K562 (cell line): ENCODE data around the gene PRR29. TPM values are rescaled to one million over a fixed set of nuclear protein-coding genes. Genes with fewer than 3 reads are reported as not detected.

Experiments
- BCOR ChIP-seq: fragments of 450-650 bp; IDR thresholded peaks from 2 replicates; pipeline ENCODE4 v1.6.1; 2016
- CBFA2T2 ChIP-seq: fragments of 450-650 bp; conservative IDR thresholded peaks from 2 replicates; pipeline ENCODE4 v1.6.1; 2017; ENCODE audit warnings: mild to moderate bottlenecking
- GABPB2 ChIP-seq: fragments of 250-450 bp; sonication (Bioruptor Pico); conservative IDR thresholded peaks from 2 replicates; pipeline ENCODE4 v1.5.1; 2021; ENCODE audit warnings: mild to moderate bottlenecking
- HDAC2 ChIP-seq: fragments of 450-650 bp; IDR thresholded peaks from 2 replicates; pipeline ENCODE4 v1.6.1; 2016; ENCODE audit warnings: mild to moderate bottlenecking
- JUND ChIP-seq, 2 experiments: IDR thresholded peaks; 2 replicates in 1 of 2; 3 replicates in 1 of 2; pipeline ENCODE4 v1.6.1; 2011; ENCODE audit warnings: borderline replicate concordance in 2 of 2, low read depth in 2 of 2, low read length in 2 of 2, improper control_type of control experiment in 1 of 2, missing biosample characterization in 1 of 2, missing genetic modification characterization in 1 of 2, missing genetic modification reagents in 1 of 2
- KDM5B ChIP-seq: fragments of 200-600 bp; sonication (generic); IDR thresholded peaks from 2 replicates; pipeline ENCODE4 v1.6.1; 2012; ENCODE audit warnings: low read depth, mild to moderate bottlenecking, moderate library complexity, low read length, control low read depth, inconsistent platforms; ENCODE audit not compliant: insufficient replicate concordance
- MAFG ChIP-seq: fragments of 450-650 bp; conservative IDR thresholded peaks from 2 replicates; pipeline ENCODE4 v1.6.1; 2016; ENCODE audit warnings: missing genetic modification characterization, missing compliant biosample characterization
- MCM3 ChIP-seq: fragments of 450-650 bp; IDR thresholded peaks from 2 replicates; pipeline ENCODE4 v1.6.1; 2016
- MCM5 ChIP-seq: fragments of 450-650 bp; IDR thresholded peaks from 2 replicates; pipeline ENCODE4 v1.6.1; 2016; ENCODE audit warnings: low read depth
- MECOM ChIP-seq: fragments of 250-450 bp; sonication (Bioruptor Pico); IDR thresholded peaks from 2 replicates; pipeline ENCODE4 v1.8.0; 2022; ENCODE audit warnings: inconsistent platforms
- NFIC ChIP-seq: fragments of 450-650 bp; IDR thresholded peaks from 2 replicates; pipeline ENCODE4 v1.6.1; 2017; ENCODE audit warnings: mild to moderate bottlenecking, inconsistent platforms
- NUFIP1 ChIP-seq: fragments of 450-650 bp; IDR thresholded peaks from 2 replicates; pipeline ENCODE4 v1.6.1; 2018; ENCODE audit not compliant: partially characterized antibody
- PHTF2 ChIP-seq: fragments of 250-450 bp; sonication (Bioruptor Pico); IDR thresholded peaks from 2 replicates; pipeline ENCODE4 v1.5.0; 2021; ENCODE audit warnings: mild to moderate bottlenecking
- RBM39 ChIP-seq: fragments of 200-400 bp; formaldehyde crosslinking; optimal IDR thresholded peaks from 2 replicates; pipeline ENCODE3; 2018; ENCODE audit warnings: low read depth, low read length
- SAFB ChIP-seq: fragments of 200-400 bp; formaldehyde crosslinking; IDR thresholded peaks from 2 replicates; pipeline ENCODE4 v1.6.1; 2017; ENCODE audit warnings: low read depth, low read length, borderline replicate concordance
- SIN3A ChIP-seq, 2 experiments: fragments of 150-350 bp in 1 of 2; IDR thresholded peaks; 2 replicates each; pipeline ENCODE4 v1.6.1; 2011 to 2016; ENCODE audit warnings: borderline replicate concordance in 2 of 2, low read depth in 2 of 2, low read length in 2 of 2, mild to moderate bottlenecking in 2 of 2, moderate library complexity in 2 of 2; ENCODE audit not compliant: control insufficient read depth in 1 of 2
- TRIM28 ChIP-seq: fragments of 450-650 bp; IDR thresholded peaks from 2 replicates; pipeline ENCODE4 v1.6.1; 2017
- YY1 ChIP-seq, 3 experiments: IDR thresholded peaks; 2 replicates each; pipeline ENCODE4 v1.6.1; 2011; ENCODE audit warnings: low read length in 2 of 3, mild to moderate bottlenecking in 2 of 3, moderate library complexity in 2 of 3, borderline replicate concordance in 1 of 3, control low read depth in 1 of 3, low read depth in 1 of 3; ENCODE audit not compliant: insufficient read depth in 3 of 3, insufficient replicate concordance in 2 of 3, control insufficient read depth in 1 of 3, insufficient read length in 1 of 3; ENCODE audit errors: extremely low read depth in 1 of 3
- ZNF140 ChIP-seq: fragments of 250-450 bp; sonication (Bioruptor Pico); IDR thresholded peaks from 2 replicates; pipeline ENCODE4 v1.8.0; 2021; ENCODE audit warnings: moderate library complexity, mild to moderate bottlenecking, inconsistent platforms
- ZNF354B ChIP-seq: fragments of 250-450 bp; sonication (Bioruptor Pico); IDR thresholded peaks from 2 replicates; pipeline ENCODE4 v1.4.0; 2020
- ZNF766 ChIP-seq: fragments of 200-800 bp; sonication (Bioruptor generic); conservative IDR thresholded peaks from 2 replicates; pipeline ENCODE4 v1.6.1; 2016; ENCODE audit warnings: missing genetic modification characterization, missing compliant biosample characterization
- polyA plus RNA-seq, 8 experiments: library from polyadenylated mRNA; depleted of rRNA in 4 of 8; stranded (reverse) in 5 of 8; unstranded in 3 of 8; fragments of >200 nt; fragmentation: Nextera tagmentation in 2 of 8; fragmentation: Illumina TruSeq in 1 of 8; extraction: Ambion mirVana in 2 of 8; extraction: Trizol in 1 of 8; gene quantifications; 2 replicates each; pipeline versions ENCODE4 v1.2.1 to v1.2.3, GENCODE V29; 2011 to 2014; ENCODE audit warnings: inconsistent platforms in 1 of 8, missing spikeins in 1 of 8
- total RNA-seq, 7 experiments: library from RNA; depleted of rRNA in 6 of 7; stranded (reverse); fragments of >200 nt in 6 of 7; fragmentation: Illumina TruSeq in 2 of 7; extraction: Trizol in 2 of 7; gene quantifications; 2 replicates each; pipeline versions ENCODE4 v1.2.1 to v1.2.3, GENCODE V29; 2011 to 2021; ENCODE audit warnings: low replicate concordance in 1 of 7
- TF ChIP-seq, protein P1 (sequence below): fragments of 250-450 bp; sonication (Bioruptor Pico); IDR thresholded peaks from 2 replicates; pipeline ENCODE4 v1.8.0; 2021; ENCODE audit warnings: mild to moderate bottlenecking, moderate library complexity
- TF ChIP-seq, protein P2 (sequence below): fragments of 250-450 bp; sonication (Bioruptor Pico); IDR thresholded peaks from 2 replicates; pipeline ENCODE4 v1.5.0; 2020; ENCODE audit warnings: mild to moderate bottlenecking
- TF ChIP-seq, protein P3 (sequence below): fragments of 450-650 bp; IDR thresholded peaks from 2 replicates; pipeline ENCODE4 v1.6.1; 2017; ENCODE audit warnings: antibody characterized with exemption
- TF ChIP-seq, protein P4 (sequence below): sonication (generic); formaldehyde crosslinking; IDR thresholded peaks from 2 replicates; pipeline ENCODE4 v1.8.1; 2023; ENCODE audit warnings: mild to moderate bottlenecking, missing genetic modification reagents

PRR29 gene
- total and polyA plus RNA-seq, 9 of the 15 experiments (the other 6 are each of a cell fraction or from before 2014, with no cell fraction given): 0.08 to 0.58 (median 0.15) TPM; not detected in 5

DNA sequence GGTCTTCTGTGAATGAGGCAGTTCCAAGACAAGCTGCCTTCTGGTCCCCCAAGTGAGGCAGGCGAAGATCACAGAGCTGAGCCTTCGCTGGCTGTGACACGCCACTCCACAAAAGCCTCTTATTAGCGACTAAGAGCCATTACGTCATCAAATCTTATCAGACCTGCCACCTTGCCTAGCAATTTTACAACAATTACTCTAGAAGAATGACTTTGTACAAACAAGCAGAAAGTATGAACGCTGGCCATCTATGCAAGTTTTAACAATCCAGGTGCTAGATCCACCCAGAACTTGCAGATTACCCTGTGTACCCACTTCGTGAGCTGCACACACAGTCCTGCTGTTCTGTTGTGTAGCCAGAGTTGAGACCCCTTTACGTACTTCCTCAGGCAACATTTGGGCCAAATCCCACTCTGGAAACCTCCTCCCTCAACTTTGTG, 26.1 kb downstream of the PRR29 start (continued):
- TF ChIP-seq MAFG: peak; percentile 82
- no peak for TF ChIP-seq PHTF2 (CRISPR knock-in tag)
- peak in 1 of 3 experiments; percentile 30 for TF ChIP-seq YY1 (IDR thresholded peaks at IDR 0.05; ENCODE audit: borderline replicate concordance in 1 of 3, control insufficient read depth in 1 of 3, extremely low read depth in 1 of 3, insufficient read depth in 3 of 3, insufficient read length in 1 of 3, insufficient replicate concordance in 2 of 3, low read depth in 1 of 3, low read length in 2 of 3)
- TF ChIP-seq KDM5B: no peak
- no peak for TF ChIP-seq RBM39
- no peak for TF ChIP-seq ZNF140 (CRISPR knock-in tag)
- no peak for TF ChIP-seq SIN3A (IDR thresholded peaks at IDR 0.05; ENCODE audit: borderline replicate concordance in 2 of 2, control insufficient read depth in 1 of 2, low read depth in 2 of 2, low read length in 2 of 2)
- peak; percentile 59; the same call in 1 of the 2 replicates for TF ChIP-seq HDAC2
- peak; percentile 91 for TF ChIP-seq ZNF766 (CRISPR knock-in tag)
- TF ChIP-seq ZNF354B: no peak
- no peak for TF ChIP-seq TRIM28
- TF ChIP-seq, protein P1, sequence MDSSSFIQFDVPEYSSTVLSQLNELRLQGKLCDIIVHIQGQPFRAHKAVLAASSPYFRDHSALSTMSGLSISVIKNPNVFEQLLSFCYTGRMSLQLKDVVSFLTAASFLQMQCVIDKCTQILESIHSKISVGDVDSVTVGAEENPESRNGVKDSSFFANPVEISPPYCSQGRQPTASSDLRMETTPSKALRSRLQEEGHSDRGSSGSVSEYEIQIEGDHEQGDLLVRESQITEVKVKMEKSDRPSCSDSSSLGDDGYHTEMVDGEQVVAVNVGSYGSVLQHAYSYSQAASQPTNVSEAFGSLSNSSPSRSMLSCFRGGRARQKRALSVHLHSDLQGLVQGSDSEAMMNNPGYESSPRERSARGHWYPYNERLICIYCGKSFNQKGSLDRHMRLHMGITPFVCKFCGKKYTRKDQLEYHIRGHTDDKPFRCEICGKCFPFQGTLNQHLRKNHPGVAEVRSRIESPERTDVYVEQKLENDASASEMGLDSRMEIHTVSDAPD (CRISPR knock-in tag): no peak
- TF ChIP-seq, protein P2, sequence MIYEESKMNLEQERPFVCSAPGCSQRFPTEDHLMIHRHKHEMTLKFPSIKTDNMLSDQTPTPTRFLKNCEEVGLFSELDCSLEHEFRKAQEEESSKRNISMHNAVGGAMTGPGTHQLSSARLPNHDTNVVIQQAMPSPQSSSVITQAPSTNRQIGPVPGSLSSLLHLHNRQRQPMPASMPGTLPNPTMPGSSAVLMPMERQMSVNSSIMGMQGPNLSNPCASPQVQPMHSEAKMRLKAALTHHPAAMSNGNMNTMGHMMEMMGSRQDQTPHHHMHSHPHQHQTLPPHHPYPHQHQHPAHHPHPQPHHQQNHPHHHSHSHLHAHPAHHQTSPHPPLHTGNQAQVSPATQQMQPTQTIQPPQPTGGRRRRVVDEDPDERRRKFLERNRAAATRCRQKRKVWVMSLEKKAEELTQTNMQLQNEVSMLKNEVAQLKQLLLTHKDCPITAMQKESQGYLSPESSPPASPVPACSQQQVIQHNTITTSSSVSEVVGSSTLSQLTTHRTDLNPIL (CRISPR knock-in tag): peak; percentile 79; the same call in 1 of the 2 replicates
- TF ChIP-seq, protein P3, sequence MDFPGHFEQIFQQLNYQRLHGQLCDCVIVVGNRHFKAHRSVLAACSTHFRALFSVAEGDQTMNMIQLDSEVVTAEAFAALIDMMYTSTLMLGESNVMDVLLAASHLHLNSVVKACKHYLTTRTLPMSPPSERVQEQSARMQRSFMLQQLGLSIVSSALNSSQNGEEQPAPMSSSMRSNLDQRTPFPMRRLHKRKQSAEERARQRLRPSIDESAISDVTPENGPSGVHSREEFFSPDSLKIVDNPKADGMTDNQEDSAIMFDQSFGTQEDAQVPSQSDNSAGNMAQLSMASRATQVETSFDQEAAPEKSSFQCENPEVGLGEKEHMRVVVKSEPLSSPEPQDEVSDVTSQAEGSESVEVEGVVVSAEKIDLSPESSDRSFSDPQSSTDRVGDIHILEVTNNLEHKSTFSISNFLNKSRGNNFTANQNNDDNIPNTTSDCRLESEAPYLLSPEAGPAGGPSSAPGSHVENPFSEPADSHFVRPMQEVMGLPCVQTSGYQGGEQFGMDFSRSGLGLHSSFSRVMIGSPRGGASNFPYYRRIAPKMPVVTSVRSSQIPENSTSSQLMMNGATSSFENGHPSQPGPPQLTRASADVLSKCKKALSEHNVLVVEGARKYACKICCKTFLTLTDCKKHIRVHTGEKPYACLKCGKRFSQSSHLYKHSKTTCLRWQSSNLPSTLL: no peak
- TF ChIP-seq, protein P4, sequence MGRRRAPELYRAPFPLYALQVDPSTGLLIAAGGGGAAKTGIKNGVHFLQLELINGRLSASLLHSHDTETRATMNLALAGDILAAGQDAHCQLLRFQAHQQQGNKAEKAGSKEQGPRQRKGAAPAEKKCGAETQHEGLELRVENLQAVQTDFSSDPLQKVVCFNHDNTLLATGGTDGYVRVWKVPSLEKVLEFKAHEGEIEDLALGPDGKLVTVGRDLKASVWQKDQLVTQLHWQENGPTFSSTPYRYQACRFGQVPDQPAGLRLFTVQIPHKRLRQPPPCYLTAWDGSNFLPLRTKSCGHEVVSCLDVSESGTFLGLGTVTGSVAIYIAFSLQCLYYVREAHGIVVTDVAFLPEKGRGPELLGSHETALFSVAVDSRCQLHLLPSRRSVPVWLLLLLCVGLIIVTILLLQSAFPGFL (CRISPR knock-in tag): no peak
- TF ChIP-seq NUFIP1: no peak
- TF ChIP-seq MECOM (CRISPR knock-in tag): no peak
- peak; percentile 97 for TF ChIP-seq JUND (IDR thresholded peaks at IDR 0.05; ENCODE audit: borderline replicate concordance, low read depth, low read length)
- peak; percentile 99 for TF ChIP-seq JUND (tag; IDR thresholded peaks at IDR 0.05; ENCODE audit: borderline replicate concordance, low read depth, low read length)
- TF ChIP-seq MCM3: no peak
- no peak for TF ChIP-seq MCM5
- peak; percentile 84 for TF ChIP-seq CBFA2T2
- TF ChIP-seq NFIC: peak; percentile 67
- TF ChIP-seq BCOR: peak; percentile 49; the same call in 1 of the 2 replicates
- no peak for TF ChIP-seq SAFB
- TF ChIP-seq GABPB2 (CRISPR knock-in tag): no peak
